HCT116 (cell line): ENCODE measurements around the gene FHOD3. TPM values are rescaled to one million over a fixed set of nuclear protein-coding genes. Genes with fewer than 3 reads are reported as not detected.
A peak's percentile ranks its signal among the peaks of the same experiment; 100 is the strongest.

ENCODE experiments used
- ATAC-seq: fragments of 200-7000 bp; cut with Tn5 transposase; 2 replicates; pipeline ENCODE4 v1.9.1; 2020; ENCODE audit warnings: mild to moderate bottlenecking, moderate library complexity
- BruUV-seq: library from RNA; stranded (reverse); fragments of 400-500 nt; replicated peaks from 2 replicates; lab custom pipeline; 2021; lab: Mats Ljungman, UMichigan
- CTCF ChIA-PET: fragments of 300-600 bp; sonication (Branson Sonifier 250); formaldehyde crosslinking; loops from one replicate; lab custom pipeline; 2021; ENCODE audit warnings: antibody characterized with exemption; lab: Charles Lee
- POLR2A ChIA-PET: fragments of 300-600, 350-600 bp; sonication (Branson Sonifier 250); formaldehyde crosslinking; loops from one replicate; lab custom pipeline; 2021; ENCODE audit warnings: antibody characterized with exemption; lab: Charles Lee
- RAD21 ChIA-PET, 2 experiments: fragments of 300-600 bp; sonication (Branson Sonifier 250); formaldehyde crosslinking; loops; one replicate each; lab custom pipeline; 2023; ENCODE audit warnings: low total read pairs in 2 of 2; ENCODE audit not compliant: uncharacterized antibody in 2 of 2, unreplicated experiment in 2 of 2, low non-redundant PET in 1 of 2; lab: Charles Lee
- DNase-seq: peaks from one replicate; pipeline ENCODE4 v3.0.0-alpha.2; 2010; ENCODE audit warnings: low read depth, low spot score
- H2AFZ ChIP-seq: fragments of 200-600 bp; shearing (Covaris generic), sonication (generic); 2 replicates; pipeline ENCODE4 v1.6.1; 2017; ENCODE audit warnings: low read depth, mixed run types, mixed read lengths, antibody characterized with exemption, low read length; ENCODE audit not compliant: poor library complexity, severe bottlenecking
- H3K27ac ChIP-seq: 2 replicates; pipeline ENCODE4 v1.5.1; 2012; ENCODE audit warnings: low read depth, low read length
- H3K27me3 ChIP-seq: fragments of 200-600 bp; sonication (generic); 2 replicates; pipeline ENCODE4 v1.6.1; 2016; ENCODE audit warnings: mixed run types, low read length, mixed read lengths; ENCODE audit not compliant: insufficient read depth
- H3K36me3 ChIP-seq, 2 experiments: fragments of 200-500 bp in 1 of 2; fragments of 200-600 bp in 1 of 2; sonication (Bioruptor generic) in 1 of 2; sonication (generic) in 1 of 2; 2 replicates each; pipeline versions ENCODE4 v1.5.1 to v1.6.1; 2014 to 2016; ENCODE audit warnings: low read length in 2 of 2, inconsistent platforms in 1 of 2, mixed read lengths in 1 of 2, mixed run types in 1 of 2; ENCODE audit not compliant: insufficient read depth in 2 of 2, control insufficient read depth in 1 of 2
- H3K4me1 ChIP-seq, 2 experiments: fragments of 200-600 bp in 1 of 2; sonication (generic) in 1 of 2; 2 replicates each; pipeline versions ENCODE4 v1.5.1 to v1.6.1; 2012 to 2017; ENCODE audit warnings: low read length in 2 of 2, inconsistent platforms in 1 of 2, mild to moderate bottlenecking in 1 of 2, mixed read lengths in 1 of 2, mixed run types in 1 of 2, moderate library complexity in 1 of 2; ENCODE audit not compliant: insufficient read depth in 2 of 2, control insufficient read depth in 1 of 2
- H3K4me2 ChIP-seq: fragments of 200-600 bp; sonication (generic); 2 replicates; pipeline ENCODE4 v1.6.1; 2017; ENCODE audit warnings: mixed run types, low read length, mixed read lengths
- H3K4me3 ChIP-seq, 2 experiments: fragments of 200-600 bp in 1 of 2; sonication (generic) in 1 of 2; replicated peaks in 1 of 2; 2 replicates each; pipeline ENCODE4 v1.5.1; 2011 to 2016; ENCODE audit warnings: low read length in 2 of 2, control low read depth in 1 of 2, low read depth in 1 of 2, mild to moderate bottlenecking in 1 of 2, mixed read lengths in 1 of 2, mixed run types in 1 of 2
- H3K79me2 ChIP-seq: fragments of 200-600 bp; sonication (generic); 2 replicates; pipeline ENCODE4 v1.6.1; 2017; ENCODE audit warnings: mild to moderate bottlenecking, mixed run types, low read length, moderate library complexity, mixed read lengths; ENCODE audit not compliant: insufficient read depth
- H3K9ac ChIP-seq: fragments of 200-600 bp; sonication (generic); 2 replicates; pipeline ENCODE4 v1.6.1; 2016; ENCODE audit warnings: low read length, mixed read lengths
- H3K9me2 ChIP-seq: fragments of 200-600 bp; sonication (generic), shearing (Covaris generic); 2 replicates; pipeline ENCODE4 v1.6.1; 2017; ENCODE audit warnings: mixed run types, mild to moderate bottlenecking, moderate library complexity; ENCODE audit not compliant: insufficient read depth
- H3K9me3 ChIP-seq, 2 experiments: fragments of 200-500 bp in 1 of 2; fragments of 200-600 bp in 1 of 2; sonication (Bioruptor generic) in 1 of 2; sonication (generic) in 1 of 2; 2 replicates each; pipeline ENCODE4 v1.6.1; 2014 to 2017; ENCODE audit warnings: low read length in 2 of 2, mixed read lengths in 2 of 2, inconsistent platforms in 1 of 2, low read depth in 1 of 2, mild to moderate bottlenecking in 1 of 2, mixed run types in 1 of 2, moderate library complexity in 1 of 2; ENCODE audit not compliant: control insufficient read depth in 1 of 2, insufficient read depth in 1 of 2
- H4K20me1 ChIP-seq: fragments of 200-600 bp; sonication (generic), shearing (Covaris generic); 2 replicates; pipeline ENCODE4 v1.6.1; 2017; ENCODE audit warnings: mixed run types, mild to moderate bottlenecking, moderate library complexity; ENCODE audit not compliant: insufficient read depth
- ATF3 ChIP-seq: IDR thresholded peaks from 2 replicates; pipeline ENCODE4 v1.6.1; 2012
- CBX3 ChIP-seq: IDR thresholded peaks from 2 replicates; pipeline ENCODE4 v1.6.1; 2012; ENCODE audit warnings: low read depth
- CEBPB ChIP-seq: IDR thresholded peaks from 2 replicates; pipeline ENCODE4 v1.6.1; 2012; ENCODE audit warnings: low read depth
- CTCF ChIP-seq, 3 experiments: fragments of 200-600 bp in 1 of 3; sonication (generic) in 1 of 3; IDR thresholded peaks in 2 of 3; conservative IDR thresholded peaks in 1 of 3; 2 replicates each; pipeline ENCODE4 v1.5.1; 2012 to 2017; ENCODE audit warnings: low read depth in 2 of 3, low read length in 2 of 3, antibody characterized with exemption in 1 of 3, borderline replicate concordance in 1 of 3, control low read depth in 1 of 3, mild to moderate bottlenecking in 1 of 3, mixed read lengths in 1 of 3, mixed run types in 1 of 3, moderate library complexity in 1 of 3; ENCODE audit not compliant: insufficient read depth in 1 of 3
- ELF1 ChIP-seq: IDR thresholded peaks from 2 replicates; pipeline ENCODE4 v1.6.1; 2012; ENCODE audit warnings: low read depth, borderline replicate concordance
- MAX ChIP-seq: IDR thresholded peaks from 2 replicates; pipeline ENCODE4 v1.6.1; 2012
- POLR2AphosphoS5 ChIP-seq: IDR thresholded peaks from 2 replicates; pipeline ENCODE4 v1.6.1; 2011; ENCODE audit warnings: mild to moderate bottlenecking, low read depth, low read length, moderate library complexity
- YY1 ChIP-seq: IDR thresholded peaks from 2 replicates; pipeline ENCODE4 v1.6.1; 2011; ENCODE audit warnings: low read length, low read depth, moderate library complexity, mild to moderate bottlenecking; ENCODE audit not compliant: insufficient replicate concordance; ENCODE audit errors: extremely low read depth
- intact Hi-C: fragments of 100-400 bp; cut with micrococcal nuclease; formaldehyde crosslinking; loops from 2 replicates; pipeline ENCODE4 v1.10.0; 2022
- total RNA-seq: library from RNA; stranded (reverse); gene quantifications from one replicate; pipeline ENCODE4 v1.2.1, GENCODE V29; 2021; ENCODE audit not compliant: unreplicated experiment

Gene FHOD3
- total RNA-seq, 1 experiment from 2014 or later = 4.0 TPM

GRCh38 chr18:36419900-36420531 lies 122.5 kb downstream of the FHOD3 start (continued):
- 0 out of 2 replicates have a peak, but pooled peaks have one; percentile 61 for TF ChIP-seq MAX

- no TSS peak for BruUV-seq
- Histone ChIP-seq H2AFZ (no peak overlapping the region), H3K9ac (no peak overlapping the region), H4K20me1 (no peaks in the 10 kb centered on the region), H3K4me2 (peak overlapping the region; percentile 30), H3K36me3 (no peaks in the 10 kb centered on the region), H3K4me3 (no peak overlapping the region), H3K79me2 (no peaks in the 10 kb centered on the region), H3K9me2 (no peaks in the 10 kb centered on the region), H3K27ac (no peak overlapping the region), H3K27me3 (no peaks in the 10 kb centered on the region), H3K4me1 (peaks cover 8 to 15% of the 10 kb centered on the region in 2 experiments; a peak in 3 of 4 replicates), H3K9me3 (no peaks in the 10 kb centered on the region)
- POLR2A ChIA-PET = no interaction called here
- TF ChIP-seq POLR2AphosphoS5 (no peak), CBX3 (no peak), YY1 (no peak), ATF3 (no peak), ELF1 (no peak), CTCF (IDR thresholded peaks at IDR 0.05 in 2 of 3, conservative IDR thresholded peaks at IDR 0.05 in 1 of 3; ENCODE audit: borderline replicate concordance in 1 of 3, insufficient read depth in 1 of 3, low read depth in 2 of 3, low read length in 2 of 3) (no peak), CEBPB (no peak)
- ATAC-seq (no peak), DNase-seq (no peak)
- RAD21 ChIA-PET = no interaction called here
- intact Hi-C loops = no loop called here
- CTCF ChIA-PET = interaction anchor here (1.3 to 2.9 kb wide), 4 partner anchors 9 to 123 kb away, joined by 3 to 16 read pairs (median 4); partner anchors contain the start of gene FHOD3
Observed at GRCh38 chr18:36420826-36421225, 123.3 kb downstream of the FHOD3 start.
